Heart right ventricle (tissue), 16 donors: ENCODE data around the gene PRKCQ. TPM values are rescaled to one million over a fixed set of nuclear protein-coding genes. Genes with fewer than 3 reads are reported as not detected.

Experiments
- ATAC-seq, 8 donors: fragments of 200-7000 bp; cut with Tn5 transposase; one replicate each; pipeline ENCODE4 v1.9.1; 2020; ENCODE audit warnings: mild to moderate bottlenecking in 8 of 8, moderate library complexity in 8 of 8, moderate number of reproducible peaks in 1 of 8
- DNase-seq, 2 donors: peaks; one replicate each; pipeline ENCODE4 v3.0.0-alpha.2; 2020
- H3K27ac ChIP-seq, 10 donors: fragments of 200-600 bp; sonication (generic) in 2 of 10; one replicate each; pipeline versions ENCODE4 v1.5.0 to v1.8.0; 2020 to 2022; ENCODE audit warnings: mild to moderate bottlenecking in 3 of 10
- H3K27me3 ChIP-seq, 7 donors: fragments of 200-600 bp; one replicate each; pipeline ENCODE4 v1.8.0; 2021 to 2022; ENCODE audit warnings: mild to moderate bottlenecking in 2 of 7
- H3K36me3 ChIP-seq, 9 donors: fragments of 200-600 bp; sonication (generic) in 1 of 9; one replicate each; pipeline versions ENCODE4 v1.5.0 to v1.8.0; 2020 to 2022; ENCODE audit warnings: mild to moderate bottlenecking in 2 of 9
- H3K4me1 ChIP-seq, 9 donors: fragments of 200-600 bp; sonication (generic) in 1 of 9; one replicate each; pipeline versions ENCODE4 v1.5.0 to v1.8.0; 2020 to 2022; ENCODE audit warnings: mild to moderate bottlenecking in 4 of 9
- H3K4me3 ChIP-seq, 10 donors: fragments of 200-600 bp; sonication (generic) in 2 of 10; one replicate each; pipeline versions ENCODE4 v1.5.0 to v1.8.0; 2020 to 2022; ENCODE audit warnings: mild to moderate bottlenecking in 7 of 10, moderate library complexity in 2 of 10
- H3K9me3 ChIP-seq, 11 donors: fragments of 200-600 bp in 10 of 11; sonication (generic) in 2 of 11; one replicate each; pipeline versions ENCODE4 v1.5.0 to v1.8.0; 2013 to 2022; ENCODE audit warnings: mild to moderate bottlenecking in 2 of 11, control low read depth in 1 of 11, moderate library complexity in 1 of 11
- WGBS, 2 donors: extraction: QIAGEN DNeasy Blood & Tissue Kit; methylation state at CpG; one replicate each; pipeline ENCODE4 v1.1.7; 2013; ENCODE audit warnings: inconsistent platforms in 1 of 2; 5-methylcytosine and 5-hydroxymethylcytosine counted together
- intact Hi-C, 10 donors: fragments of 100-400 bp; cut with DNase I; formaldehyde crosslinking; loops; one replicate each; pipeline versions ENCODE4 v1.11.1 to v1.14.2; 2022
- polyA plus RNA-seq, 2 donors: library from polyadenylated mRNA; stranded (reverse); fragments of 200-250 nt; gene quantifications; one replicate each; pipeline ENCODE4 v1.2.3, GENCODE V29; 2013
- total RNA-seq, 10 donors: library from RNA; stranded (reverse); fragmentation: NEBNext Ultra II Directional in 3 of 10; extraction: Animal tissue kit (Norgen Biotek cat#: 25700) in 3 of 10; gene quantifications; one replicate each; pipeline versions ENCODE4 v1.2.1 to v1.2.4, GENCODE V29; 2021 to 2023
- TF ChIP-seq, protein P1 (sequence below), 9 donors: fragments of 200-600 bp; sonication (generic) in 2 of 9; IDR thresholded peaks; one replicate each; pipeline versions ENCODE4 v1.5.0 to v1.8.0; 2021 to 2022; ENCODE audit warnings: antibody characterized with exemption in 9 of 9, mild to moderate bottlenecking in 5 of 9, moderate library complexity in 1 of 9
- donor health status: Arrhythmogenic right ventricular cardiomyopathy.
- donor health status: ischemic (EF 13 %, LVEDD 7.1; RV severe dilation, severe dysfunction).
- donor health status: healthy with polysubstance abuse.
- donor health status: DM: no; HTN: yes; CAD: no.
- donor health status: DM: no; HTN: no; CAD: no.
- donor health status: ischemic (EF 25% LVEDD 6.9; RV normal size, moderate dysfunction).
- donor health status: ischemic (EF 25% LVEDD 5.7; RV mildly dilated, moderate dysfunction).
- donor health status: healthy.
- donor health status: DM: yes; HTN: yes; CAD: no.
- donor health status: Ischemic cardiomyopathy.
- donor health status: ischemic (EF 35%, LVEDD 5.7; RV mildly dilated, moderate dysfunction).
- donor health status: nonischemic (EF 11% LVEDD 7.7; RV severe dilation, severe dysfunction).
- donor health status: DM: yes; HTN: yes; CAD: no.
- donor health status: PGD.
- donor health status: ischemic (EF 29% LVEDD 5.4; RV normal size, mild dysfunction).
- donor health status: nonischemic (EF 23%, LVEDD 6.1; RV moderate dilation, normal function).

PRKCQ gene
- total and polyA plus RNA-seq, 12 donors = 0.04 to 2.0 (median 0.27) TPM; not detected in 2

DNA sequence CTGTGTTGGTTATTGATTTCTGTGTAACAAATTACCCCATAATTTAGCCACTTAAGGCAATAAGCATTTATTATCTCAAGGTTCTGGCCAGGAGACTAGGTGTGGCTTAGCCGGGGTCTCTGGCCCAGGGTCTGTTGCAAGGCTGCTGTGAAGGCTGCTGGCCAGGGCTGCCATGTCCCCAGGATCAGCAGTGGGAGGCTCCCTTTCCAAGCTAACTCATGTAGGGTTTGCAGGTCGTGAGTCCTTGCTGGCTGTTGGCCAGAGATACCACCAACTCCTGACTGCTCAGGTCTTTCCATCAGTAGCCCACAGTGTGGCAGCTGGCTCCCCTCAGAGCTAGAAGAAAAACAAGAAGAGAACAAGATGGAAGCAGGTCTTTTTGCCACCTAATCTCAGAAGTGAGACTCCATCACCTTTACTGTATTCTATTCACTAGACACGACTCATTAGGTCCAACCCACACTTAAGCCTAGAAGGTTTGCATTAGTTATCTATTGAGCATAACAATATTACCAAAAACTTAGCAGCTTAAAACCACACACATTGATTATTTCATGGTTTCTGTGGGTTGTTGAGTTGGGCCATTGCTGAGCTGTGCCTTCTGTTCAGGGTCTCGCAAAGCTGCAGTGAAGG is 191.7 kb downstream of the PRKCQ start:
- Histone ChIP-seq H3K27me3 (no peaks in the 10 kb centered on the region), H3K9me3 (peaks cover 0 to 33% (median 13%) of the 10 kb centered on the region in 11 donors), H3K27ac (no peak overlapping the region), H3K36me3 (no peaks in the 10 kb centered on the region), H3K4me3 (no peak overlapping the region), H3K4me1 (peaks cover 0 to 23% (median 0%) of the 10 kb centered on the region in 9 donors)
- TF ChIP-seq, protein P1, sequence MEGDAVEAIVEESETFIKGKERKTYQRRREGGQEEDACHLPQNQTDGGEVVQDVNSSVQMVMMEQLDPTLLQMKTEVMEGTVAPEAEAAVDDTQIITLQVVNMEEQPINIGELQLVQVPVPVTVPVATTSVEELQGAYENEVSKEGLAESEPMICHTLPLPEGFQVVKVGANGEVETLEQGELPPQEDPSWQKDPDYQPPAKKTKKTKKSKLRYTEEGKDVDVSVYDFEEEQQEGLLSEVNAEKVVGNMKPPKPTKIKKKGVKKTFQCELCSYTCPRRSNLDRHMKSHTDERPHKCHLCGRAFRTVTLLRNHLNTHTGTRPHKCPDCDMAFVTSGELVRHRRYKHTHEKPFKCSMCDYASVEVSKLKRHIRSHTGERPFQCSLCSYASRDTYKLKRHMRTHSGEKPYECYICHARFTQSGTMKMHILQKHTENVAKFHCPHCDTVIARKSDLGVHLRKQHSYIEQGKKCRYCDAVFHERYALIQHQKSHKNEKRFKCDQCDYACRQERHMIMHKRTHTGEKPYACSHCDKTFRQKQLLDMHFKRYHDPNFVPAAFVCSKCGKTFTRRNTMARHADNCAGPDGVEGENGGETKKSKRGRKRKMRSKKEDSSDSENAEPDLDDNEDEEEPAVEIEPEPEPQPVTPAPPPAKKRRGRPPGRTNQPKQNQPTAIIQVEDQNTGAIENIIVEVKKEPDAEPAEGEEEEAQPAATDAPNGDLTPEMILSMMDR (IDR thresholded peaks at IDR 0.05) = no peak
- no peak for DNase-seq
- WGBS, 2 donors = 63 to 74% methylated on average over 4 of the region's 4 CpGs
- intact Hi-C loops = loop anchor here in 1 of 10 donors (10.0 kb wide), 1 partner anchor 84 kb away; no protein-coding TSS in a partner anchor
- no peak for ATAC-seq

DNA sequence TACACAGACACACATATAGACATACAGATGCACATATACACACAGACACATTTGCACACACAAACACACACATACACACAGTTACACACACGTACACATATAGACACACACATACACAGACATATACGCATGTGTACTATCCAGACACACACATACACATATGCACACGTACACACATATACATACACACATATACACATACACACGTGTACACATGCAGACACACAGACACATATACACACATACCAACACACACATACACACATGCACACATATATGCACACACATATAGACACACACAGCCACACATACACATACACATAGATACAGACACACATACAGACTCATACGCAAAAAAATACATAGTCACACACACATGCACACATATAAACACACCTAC is 193.1 kb downstream of the PRKCQ start:
- H3K9me3 ChIP-seq = peaks cover 0 to 33% (median 13%) of the 10 kb centered on the region in 11 donors

DNA sequence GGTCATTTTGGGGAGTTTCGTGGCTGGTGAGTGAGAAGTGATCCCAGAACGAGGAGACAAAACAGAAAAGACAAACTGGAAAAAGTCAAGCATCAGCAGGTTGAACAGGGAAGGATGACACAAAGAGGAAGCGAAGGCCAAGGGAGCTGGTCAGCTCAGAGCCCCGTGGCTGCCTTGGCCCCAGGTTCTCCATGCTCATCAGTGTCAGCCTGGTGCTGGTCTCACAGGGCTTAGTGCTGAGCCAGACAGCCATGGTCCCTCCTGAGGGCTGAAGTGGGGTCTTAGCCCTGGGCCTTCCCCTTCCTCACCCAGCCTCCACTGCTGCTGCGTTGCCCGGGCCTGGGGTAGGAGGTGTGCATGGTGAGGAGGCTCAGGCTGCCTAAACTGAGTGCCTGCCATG is 193.7 kb downstream of the PRKCQ start:
- WGBS, 2 donors = 89 to 91% methylated on average over 6 of the region's 6 CpGs
- Histone ChIP-seq H3K27me3 (no peaks in the 10 kb centered on the region), H3K4me1 (peaks cover 0 to 36% (median 0%) of the 10 kb centered on the region in 9 donors), H3K36me3 (no peaks in the 10 kb centered on the region), H3K9me3 (peaks cover 0 to 33% (median 13%) of the 10 kb centered on the region in 11 donors), H3K27ac (peak overlapping the region in 1 of 10 donors; percentile 19), H3K4me3 (no peak overlapping the region)
- peak in 6 of 8 donors; percentile 23 to 66 (median 47) for ATAC-seq
- intact Hi-C loops = loop anchor here in 1 of 10 donors (10.0 kb wide), 1 partner anchor 82 kb away; no protein-coding TSS in a partner anchor
- no peak for DNase-seq
- TF ChIP-seq, protein P1 (IDR thresholded peaks at IDR 0.05) = no peak

More for the DNA sequence above, 193.1 kb downstream of the PRKCQ start:
- TF ChIP-seq, protein P1 (IDR thresholded peaks at IDR 0.05) = no peak
- Histone ChIP-seq H3K27ac (peak overlapping the region in 1 of 10 donors; percentile 19), H3K4me1 (peaks cover 0 to 36% (median 0%) of the 10 kb centered on the region in 9 donors), H3K4me3 (no peak overlapping the region), H3K27me3 (no peaks in the 10 kb centered on the region), H3K36me3 (no peaks in the 10 kb centered on the region)
- DNase-seq (no peak), ATAC-seq (no peak)
- WGBS, 2 donors = 93 to 94% methylated on average over 5 of the region's 5 CpGs
- intact Hi-C loops = loop anchor here in 1 of 10 donors (10.0 kb wide), 1 partner anchor 82 kb away; no protein-coding TSS in a partner anchor

DNA sequence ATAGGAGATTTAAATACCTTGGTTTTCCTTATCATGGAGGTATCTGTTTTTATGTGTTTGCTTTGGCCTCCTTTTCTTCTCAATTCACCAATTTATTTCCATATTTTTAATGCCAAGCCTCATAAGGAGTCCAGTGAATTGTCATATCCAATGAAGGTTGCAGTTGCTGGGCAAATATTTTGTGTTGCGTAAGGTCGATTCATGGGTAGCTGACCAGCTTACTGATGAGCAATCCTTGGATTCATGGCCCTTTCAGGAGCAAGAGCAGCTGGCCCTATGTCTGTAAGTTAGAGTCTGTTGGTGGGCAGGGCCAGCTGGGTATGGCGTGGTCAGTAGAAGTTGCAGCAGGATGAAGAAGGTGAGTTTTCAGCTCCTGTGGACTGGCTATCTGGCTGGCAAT is 194.4 kb downstream of the PRKCQ start:
- Histone ChIP-seq H3K4me1 (peaks cover 0 to 36% (median 0%) of the 10 kb centered on the region in 9 donors), H3K36me3 (no peaks in the 10 kb centered on the region), H3K9me3 (peaks cover 0 to 33% (median 13%) of the 10 kb centered on the region in 11 donors), H3K27ac (peak overlapping the region in 1 of 10 donors; percentile 19), H3K4me3 (no peak overlapping the region), H3K27me3 (no peaks in the 10 kb centered on the region)
- ATAC-seq (no peak), DNase-seq (no peak)
- WGBS, 2 donors = 73% methylated on average over 3 of the region's 3 CpGs
- TF ChIP-seq, protein P1 (IDR thresholded peaks at IDR 0.05) = no peak
- intact Hi-C loops = loop anchor here in 1 of 10 donors (10.0 kb wide), 1 partner anchor 81 kb away; no protein-coding TSS in a partner anchor
